ENCODE data around the gene EFHC1. TPM values are rescaled to one million over a fixed set of nuclear protein-coding genes. Genes with fewer than 3 reads are reported as not detected.

The EFHC1 gene
- total RNA-seq, 1 experiment from 2014 or later = 14.6 TPM

DNA sequence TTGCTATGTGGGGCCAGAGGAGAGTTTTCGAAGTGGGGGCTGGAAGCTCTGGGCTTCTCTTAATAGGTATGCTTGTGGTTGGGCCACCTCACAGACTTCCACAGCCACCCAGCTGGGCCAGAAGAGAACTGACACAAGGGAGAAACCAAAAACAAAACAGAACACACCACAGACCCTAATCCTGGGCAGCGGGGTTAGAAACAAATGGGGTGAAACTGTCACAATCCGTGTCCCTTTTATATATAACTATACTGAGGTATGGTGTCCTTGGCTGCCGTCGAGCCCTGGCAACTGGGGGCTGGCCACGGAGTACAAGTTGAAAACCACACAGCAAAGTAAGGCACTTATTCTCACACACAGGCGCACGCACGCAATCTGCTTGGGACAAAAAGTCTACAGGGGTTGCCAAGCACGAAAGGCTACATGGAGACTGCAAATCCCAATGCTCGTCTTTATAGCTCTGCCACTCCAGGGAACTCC, 78.4 kb downstream of the EFHC1 start:
- H3K9me3 ChIP-seq (replicated peaks) = no peaks in the 10 kb centered on the region
- no peaks in the 10 kb centered on the region for H3K27me3 ChIP-seq
- H3K4me3 ChIP-seq = no peak overlapping the region
- H3K27ac ChIP-seq = no peak overlapping the region
- no peak for DNase-seq
- H3K4me1 ChIP-seq = peaks cover 7% of the 10 kb centered on the region; the same call in 1 of the 2 replicates
- peaks cover 13% of the 10 kb centered on the region for H3K36me3 ChIP-seq

DNA sequence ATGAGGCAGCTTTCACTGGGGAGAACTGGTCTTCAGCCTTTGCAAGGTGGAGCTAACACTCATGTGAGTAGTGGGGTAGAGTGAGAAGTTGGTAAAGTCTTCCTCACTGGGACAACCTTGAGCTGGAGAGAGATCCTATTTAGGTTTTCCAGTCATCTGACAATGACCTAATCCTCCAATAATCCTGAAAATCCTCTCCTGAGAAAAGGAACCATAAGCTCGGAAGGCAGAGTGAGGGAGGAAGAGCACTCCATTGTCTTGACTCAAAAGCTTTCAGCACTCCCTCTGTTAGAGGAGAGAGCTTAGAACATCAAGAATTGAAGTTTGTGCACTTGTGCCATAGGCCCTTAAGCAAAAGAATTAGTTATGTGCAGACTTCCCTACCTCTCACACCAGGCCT, 78.9 kb downstream of the EFHC1 start:
- Histone ChIP-seq H3K27me3 (no peaks in the 10 kb centered on the region), H3K36me3 (peaks cover 13% of the 10 kb centered on the region), H3K27ac (no peak overlapping the region), H3K4me3 (no peak overlapping the region), H3K4me1 (peaks cover 11% of the 10 kb centered on the region; the same call in 1 of the 2 replicates), H3K9me3 (replicated peaks) (no peaks in the 10 kb centered on the region)
- no peak for DNase-seq

- Histone ChIP-seq H3K4me1 (peaks cover 19% of the 10 kb centered on the region; the same call in 1 of the 2 replicates), H3K27ac (no peak overlapping the region), H3K36me3 (peaks cover 13% of the 10 kb centered on the region), H3K27me3 (no peaks in the 10 kb centered on the region), H3K4me3 (no peak overlapping the region), H3K9me3 (replicated peaks) (no peaks in the 10 kb centered on the region)
- DNase-seq = no peak
These were observed 79.6 kb downstream of the EFHC1 start for GRCh38 chr6:52499681-52500236.

DNA sequence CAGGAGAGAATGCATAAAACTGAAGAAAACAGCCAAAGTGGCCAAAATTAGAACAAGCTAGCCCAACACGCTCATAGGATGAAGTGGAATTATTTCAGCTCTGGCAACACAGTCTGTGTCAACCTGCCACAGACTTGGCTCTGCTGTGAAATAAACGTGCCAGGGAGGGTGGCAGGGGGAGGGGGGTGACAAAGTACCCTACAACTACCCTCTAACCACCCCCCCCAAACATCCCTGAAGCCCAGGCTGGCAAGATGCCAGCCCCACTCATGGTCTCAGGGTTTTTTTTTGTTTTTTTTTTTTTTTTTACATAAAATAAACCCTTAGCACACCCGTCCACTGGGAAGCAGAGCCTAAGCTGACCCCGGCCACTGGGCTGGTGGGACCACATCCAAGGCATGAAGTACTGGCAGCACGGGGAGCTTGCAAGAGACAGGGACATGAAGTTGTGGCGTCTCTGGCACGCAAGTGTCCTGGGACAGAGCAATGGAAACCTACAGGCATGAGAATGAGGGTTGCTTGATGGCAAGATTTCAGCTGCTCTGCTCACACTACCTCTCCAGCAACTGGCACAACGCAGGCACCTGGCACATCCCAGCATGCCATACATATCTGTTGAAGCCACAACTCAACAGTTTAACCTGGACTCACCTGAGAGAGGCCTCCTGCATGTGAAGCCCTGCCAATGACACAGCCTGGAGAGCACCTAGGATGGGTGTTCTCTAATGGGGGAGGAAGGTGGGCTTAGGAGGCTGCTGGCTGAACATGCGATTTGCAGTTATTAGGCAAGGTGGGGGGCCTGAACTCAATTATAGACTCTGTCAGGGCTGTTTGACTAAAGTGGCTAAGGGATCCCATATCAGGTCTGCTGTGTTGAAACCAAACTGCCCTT, 80.3 kb downstream of the EFHC1 start:
- no peak overlapping the region for H3K4me3 ChIP-seq
- no peak for DNase-seq
- H3K9me3 ChIP-seq (replicated peaks) = no peaks in the 10 kb centered on the region
- no peak overlapping the region for H3K27ac ChIP-seq
- peaks cover 20% of the 10 kb centered on the region; the same call in 1 of the 2 replicates for H3K4me1 ChIP-seq
- H3K36me3 ChIP-seq = peaks cover 13% of the 10 kb centered on the region
- H3K27me3 ChIP-seq = no peaks in the 10 kb centered on the region

GRCh38 chr6:52502306-52503029, 82.3 kb downstream of the EFHC1 start:
- no peak overlapping the region for H3K4me3 ChIP-seq
- H3K27me3 ChIP-seq = no peaks in the 10 kb centered on the region
- peaks cover 21% of the 10 kb centered on the region for H3K36me3 ChIP-seq
- H3K27ac ChIP-seq = no peak overlapping the region
- no peaks in the 10 kb centered on the region for H3K9me3 ChIP-seq (replicated peaks)
- peaks cover 20% of the 10 kb centered on the region; the same call in 1 of the 2 replicates for H3K4me1 ChIP-seq
- DNase-seq = no peak

GRCh38 chr6:52503323-52503747, 83.2 kb downstream of the EFHC1 start:
- Histone ChIP-seq H3K4me1 (peaks cover 20% of the 10 kb centered on the region; the same call in 1 of the 2 replicates), H3K27ac (no peak overlapping the region), H3K4me3 (no peak overlapping the region), H3K36me3 (peaks cover 25% of the 10 kb centered on the region), H3K27me3 (no peaks in the 10 kb centered on the region), H3K9me3 (replicated peaks) (no peaks in the 10 kb centered on the region)
- no peak for DNase-seq

GRCh38 chr6:52503851-52504781, 84.0 kb downstream of the EFHC1 start:
- H3K36me3 ChIP-seq = peaks cover 30% of the 10 kb centered on the region
- H3K9me3 ChIP-seq (replicated peaks) = no peaks in the 10 kb centered on the region
- no peaks in the 10 kb centered on the region for H3K27me3 ChIP-seq
- peaks cover 18% of the 10 kb centered on the region; the same call in 1 of the 2 replicates for H3K4me1 ChIP-seq
- peak overlapping the region; percentile 25 for H3K27ac ChIP-seq
- peak; percentile 48 to 51 for DNase-seq
- no peak overlapping the region for H3K4me3 ChIP-seq

GRCh38 chr6:52504782-52505136, 84.6 kb downstream of the EFHC1 start:
- peaks cover 30% of the 10 kb centered on the region for H3K36me3 ChIP-seq
- peaks cover 14% of the 10 kb centered on the region; the same call in 1 of the 2 replicates for H3K4me1 ChIP-seq
- H3K27me3 ChIP-seq = no peaks in the 10 kb centered on the region
- no peak overlapping the region; the same call in 1 of the 2 replicates for H3K27ac ChIP-seq
- no peak for DNase-seq
- H3K9me3 ChIP-seq (replicated peaks) = no peaks in the 10 kb centered on the region
- H3K4me3 ChIP-seq = no peak overlapping the region

DNA sequence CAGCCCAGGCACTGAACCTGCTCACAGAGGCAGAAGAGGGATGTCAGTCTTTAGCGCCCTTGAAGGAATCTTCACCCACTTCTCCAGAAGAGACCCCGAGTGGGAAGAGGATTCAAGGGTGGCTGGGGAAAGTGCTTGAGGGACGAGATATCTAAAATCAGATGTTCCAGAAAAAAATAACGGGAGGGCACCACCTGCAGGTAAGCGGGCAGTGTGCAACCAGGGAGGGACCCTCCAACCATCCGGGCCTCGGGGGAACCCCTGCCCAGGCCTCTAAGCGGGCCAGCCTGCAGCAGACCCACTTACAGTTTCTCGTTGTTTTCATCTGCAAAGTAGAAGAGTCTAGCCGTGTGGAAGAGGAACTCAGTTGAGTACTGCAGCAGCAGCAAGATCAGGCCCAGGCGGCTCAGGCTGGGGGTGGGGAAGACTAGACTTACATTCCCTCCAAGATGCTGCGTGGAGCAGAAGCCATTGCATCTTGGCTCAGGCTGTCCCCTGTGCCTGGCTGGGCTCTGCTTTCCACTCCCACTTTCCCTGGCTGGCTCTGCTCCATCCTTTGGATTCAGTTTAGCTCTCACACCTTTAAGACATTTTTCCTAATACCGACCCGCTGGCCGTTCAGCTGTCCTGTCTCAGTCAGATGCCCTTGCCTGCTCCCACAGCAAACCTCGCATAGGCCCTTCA, 85.7 kb downstream of the EFHC1 start:
- Histone ChIP-seq H3K27ac (no peak overlapping the region), H3K4me1 (peaks cover 14% of the 10 kb centered on the region; the same call in 1 of the 2 replicates), H3K9me3 (replicated peaks) (no peaks in the 10 kb centered on the region), H3K36me3 (peaks cover 38% of the 10 kb centered on the region), H3K4me3 (no peak overlapping the region), H3K27me3 (no peaks in the 10 kb centered on the region)
- no peak for DNase-seq

DNA sequence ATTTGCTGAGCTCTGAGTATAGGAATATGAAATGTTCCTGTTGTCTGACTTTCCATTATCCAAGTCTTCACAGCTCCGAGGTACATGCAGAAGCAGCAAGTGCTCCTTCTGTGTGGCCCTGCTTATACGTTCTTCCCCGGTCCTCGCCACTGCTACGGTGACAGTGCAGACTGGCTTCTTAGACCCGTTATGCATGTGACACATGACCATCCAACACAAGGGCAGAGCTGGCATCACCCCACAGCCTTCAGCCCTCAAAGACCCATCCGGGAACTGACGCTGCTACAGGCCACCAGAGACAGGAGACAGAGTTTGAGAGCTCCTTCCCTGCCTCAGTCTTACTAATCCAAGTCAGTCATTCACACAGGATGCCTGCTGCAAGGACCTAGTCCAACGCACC, 86.3 kb downstream of the EFHC1 start:
- no peak for DNase-seq
- peaks cover 38% of the 10 kb centered on the region for H3K36me3 ChIP-seq
- H3K9me3 ChIP-seq (replicated peaks) = no peaks in the 10 kb centered on the region
- no peaks in the 10 kb centered on the region for H3K27me3 ChIP-seq
- H3K4me3 ChIP-seq = no peak overlapping the region
- no peak overlapping the region for H3K27ac ChIP-seq
- peaks cover 14% of the 10 kb centered on the region; the same call in 1 of the 2 replicates for H3K4me1 ChIP-seq

DNA sequence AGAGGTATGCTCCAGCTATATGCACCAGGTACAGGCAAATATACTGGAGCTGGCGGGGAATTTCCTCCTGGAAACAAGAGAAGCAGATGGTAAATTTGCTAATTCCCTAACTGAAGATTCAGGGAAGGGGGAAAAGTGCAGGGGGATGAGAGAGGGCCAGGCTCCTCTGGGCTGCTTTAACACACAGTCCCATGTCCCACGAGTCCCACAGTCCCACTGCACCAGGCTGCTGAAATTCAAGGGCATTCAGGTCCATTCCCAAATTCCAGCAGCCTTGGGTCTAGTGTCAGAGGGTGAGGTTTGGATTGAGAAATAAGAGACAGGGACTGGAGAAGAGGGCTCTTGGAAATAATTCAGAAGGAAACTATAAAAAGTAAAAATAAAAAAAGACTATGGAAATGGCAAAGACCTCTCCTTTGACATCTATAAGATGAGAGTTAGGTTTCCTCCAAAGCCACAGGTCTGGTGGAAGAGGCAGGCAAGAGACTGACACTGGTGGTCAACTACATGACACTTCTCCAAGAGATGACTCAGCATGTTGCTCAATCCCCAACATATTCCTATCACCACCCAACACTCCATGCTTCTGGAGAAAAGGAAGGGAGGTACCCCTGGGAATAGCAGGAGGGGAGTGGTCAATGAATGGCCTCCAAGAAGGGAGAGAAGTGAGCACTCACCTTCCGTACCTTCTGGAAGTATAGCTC, 87.6 kb downstream of the EFHC1 start:
- Histone ChIP-seq H3K4me3 (no peak overlapping the region), H3K27me3 (no peaks in the 10 kb centered on the region), H3K9me3 (replicated peaks) (no peaks in the 10 kb centered on the region), H3K27ac (no peak overlapping the region), H3K36me3 (peaks cover 35% of the 10 kb centered on the region), H3K4me1 (peaks cover 25% of the 10 kb centered on the region)
- no peak for DNase-seq

DNA sequence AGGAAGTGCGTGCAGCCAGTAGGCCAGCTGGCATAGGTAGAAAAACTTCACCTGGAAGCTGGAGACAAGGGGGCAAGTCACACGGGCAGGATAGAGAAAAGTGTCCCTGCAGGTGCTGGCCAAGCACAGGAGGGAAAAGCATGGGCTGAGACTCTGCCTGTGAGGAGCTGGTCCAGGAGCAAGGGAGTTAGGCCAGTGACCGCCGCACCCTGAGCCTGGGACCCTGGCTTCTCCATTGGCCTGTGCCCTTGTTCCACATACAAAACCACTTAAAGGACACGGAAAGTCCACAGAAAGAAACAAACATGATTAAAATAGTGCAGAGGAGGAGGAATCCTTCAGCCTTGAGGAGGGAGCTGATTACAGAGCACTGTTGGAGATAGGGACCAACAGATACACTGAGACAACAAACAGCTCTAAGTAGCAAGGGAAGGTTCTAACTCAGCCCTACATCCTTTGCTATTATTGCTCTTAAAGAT, 88.2 kb downstream of the EFHC1 start:
- DNase-seq = no peak
- H3K4me1 ChIP-seq = peaks cover 25% of the 10 kb centered on the region
- no peaks in the 10 kb centered on the region for H3K27me3 ChIP-seq
- H3K36me3 ChIP-seq = peaks cover 39% of the 10 kb centered on the region
- H3K9me3 ChIP-seq (replicated peaks) = no peaks in the 10 kb centered on the region
- H3K4me3 ChIP-seq = no peak overlapping the region
- no peak overlapping the region for H3K27ac ChIP-seq
